H7 (cell line): ENCODE measurements around the gene ATP8A2. TPM values are rescaled to one million over a fixed set of nuclear protein-coding genes. Genes with fewer than 3 reads are reported as not detected.
"Not testable (repeated sequence)": the region's sequence is repeated elsewhere in the genome, so short reads cannot be mapped to it uniquely, and the experiment has no call there.

Experiments used
- DNase-seq: peaks from one replicate; pipeline ENCODE4 v3.0.0; 2012
- H3K27me3 ChIP-seq: 2 replicates; pipeline ENCODE4 v1.6.0; 2011; ENCODE audit warnings: mild to moderate bottlenecking, low read length; ENCODE audit not compliant: control insufficient read depth, insufficient read depth
- H3K36me3 ChIP-seq: replicated peaks from 2 replicates; pipeline ENCODE4 v1.5.1; 2011; ENCODE audit warnings: low read length; ENCODE audit not compliant: control insufficient read depth, insufficient read depth
- H3K4me3 ChIP-seq: 2 replicates; pipeline ENCODE4 v1.5.1; 2011; ENCODE audit warnings: low read depth, mild to moderate bottlenecking, control low read depth, low read length, moderate library complexity; ENCODE audit not compliant: insufficient read depth
- total RNA-seq: library from RNA; depleted of rRNA; stranded (reverse); fragments of >200 nt; shearing (Covaris generic); gene quantifications from 2 replicates; pipeline ENCODE4 v1.2.3, GENCODE V29; 2014

ATP8A2 gene
- total RNA-seq, 1 experiment from 2014 or later = 0.38 TPM

GRCh38 chr13:25930653-25931052, 558.9 kb downstream of the ATP8A2 start:
- Histone ChIP-seq H3K36me3 (no peaks in the 10 kb centered on the region), H3K27me3 (no peaks in the 10 kb centered on the region), H3K4me3 (no peak overlapping the region)
- no peak for DNase-seq

DNA sequence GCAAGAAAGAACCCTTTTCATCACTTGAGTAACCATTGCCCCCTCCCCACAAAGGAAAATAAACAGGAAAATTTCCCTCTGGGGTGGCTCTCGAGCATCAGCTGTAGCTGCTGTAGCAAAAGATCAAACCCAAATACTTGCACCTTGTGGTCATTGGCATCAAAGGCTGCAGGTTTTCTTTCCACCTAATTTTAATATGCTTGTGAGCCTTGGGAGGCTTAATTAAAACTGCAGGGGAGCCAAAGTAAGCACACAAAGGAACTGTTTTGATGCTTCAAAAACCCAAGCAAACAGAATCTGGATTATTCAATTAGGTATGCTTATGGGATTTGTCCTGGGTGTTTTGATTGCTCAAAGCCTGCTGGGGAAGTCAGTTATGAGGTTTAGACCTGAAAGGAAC, 560.6 kb downstream of the ATP8A2 start:
- no peak for DNase-seq
- Histone ChIP-seq H3K36me3 (no peaks in the 10 kb centered on the region), H3K4me3 (no peak overlapping the region)

DNA sequence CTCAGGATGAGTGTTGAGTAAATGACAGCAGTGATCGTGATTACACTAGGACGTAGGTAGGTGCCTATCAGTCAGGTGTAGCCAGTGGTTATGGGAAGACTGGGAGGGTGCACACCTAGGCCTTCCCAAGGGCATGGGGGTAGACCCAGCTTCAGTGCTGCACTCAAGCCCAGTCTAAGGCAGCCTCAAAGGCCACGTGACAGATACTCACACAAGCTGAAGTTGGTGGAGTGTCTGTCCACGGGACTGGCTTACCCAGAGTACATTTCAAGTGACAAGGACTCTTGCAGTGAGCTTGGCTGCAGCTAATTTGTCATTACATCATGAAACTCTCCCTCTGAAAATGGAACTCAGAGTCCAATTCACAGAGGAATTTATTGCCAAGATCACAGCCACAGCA, 561.7 kb downstream of the ATP8A2 start:
- Histone ChIP-seq H3K4me3 (no peak overlapping the region), H3K36me3 (no peaks in the 10 kb centered on the region), H3K27me3 (no peaks in the 10 kb centered on the region)
- no peak for DNase-seq

More for the DNA sequence above, 560.6 kb downstream of the ATP8A2 start:
- H3K27me3 ChIP-seq = no peaks in the 10 kb centered on the region

DNA sequence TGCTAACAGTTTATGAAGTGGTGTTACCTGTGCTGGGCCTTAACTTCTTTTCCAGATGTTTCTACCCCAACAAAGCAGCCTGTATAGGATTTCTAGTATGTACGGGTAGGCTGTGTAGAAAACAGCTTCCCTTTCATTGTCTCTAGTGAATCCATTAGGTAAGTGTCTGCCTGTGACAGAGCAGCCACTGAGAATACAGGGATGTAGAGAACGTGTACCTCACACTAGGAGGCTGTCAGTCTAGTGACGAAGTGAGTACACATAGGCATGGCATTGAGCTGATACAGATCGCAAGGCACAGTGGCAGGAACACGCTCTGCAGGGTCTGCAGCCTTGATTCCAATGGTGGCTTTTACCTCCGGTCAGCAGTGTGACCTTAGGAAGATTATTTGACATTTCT, 562.4 kb downstream of the ATP8A2 start:
- H3K4me3 ChIP-seq = no peak overlapping the region
- DNase-seq = no peak
- H3K27me3 ChIP-seq = no peaks in the 10 kb centered on the region

GRCh38 chr13:25939961-25940687, 568.4 kb downstream of the ATP8A2 start:
- no peaks in the 10 kb centered on the region for H3K36me3 ChIP-seq
- no peak for DNase-seq
- no peak overlapping the region for H3K4me3 ChIP-seq
- H3K27me3 ChIP-seq = peaks cover 1% of the 10 kb centered on the region; the same call in 1 of the 2 replicates

More for the DNA sequence above, 562.4 kb downstream of the ATP8A2 start:
- H3K36me3 ChIP-seq = no peaks in the 10 kb centered on the region

- no peak overlapping the region for H3K4me3 ChIP-seq
- no peaks in the 10 kb centered on the region for H3K36me3 ChIP-seq
- H3K27me3 ChIP-seq = peaks cover 1% of the 10 kb centered on the region; the same call in 1 of the 2 replicates
- no peak for DNase-seq
Observed at GRCh38 chr13:25943081-25943480, 571.3 kb downstream of the ATP8A2 start.

DNA sequence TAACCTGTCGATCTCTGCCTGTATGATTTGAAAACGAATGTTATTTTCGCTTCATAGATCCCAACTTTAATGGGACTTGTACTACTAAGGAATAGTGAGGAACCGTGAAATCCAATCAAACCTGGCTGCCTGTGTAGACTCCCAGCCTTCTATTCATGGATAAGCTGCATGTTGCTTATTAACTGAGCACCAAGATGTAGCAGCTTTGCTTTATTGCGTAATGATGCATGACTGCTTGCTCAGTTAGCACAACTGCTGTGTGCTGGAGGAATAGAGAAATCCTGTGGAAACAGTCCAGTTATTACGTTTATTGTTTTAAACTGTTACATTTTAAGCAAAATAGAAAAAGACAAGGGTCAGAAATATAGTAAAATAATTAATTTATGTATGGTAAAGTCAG, 571.9 kb downstream of the ATP8A2 start:
- H3K36me3 ChIP-seq = no peaks in the 10 kb centered on the region
- DNase-seq = no peak
- H3K4me3 ChIP-seq = no peak overlapping the region
- peaks cover 1% of the 10 kb centered on the region; the same call in 1 of the 2 replicates for H3K27me3 ChIP-seq

DNA sequence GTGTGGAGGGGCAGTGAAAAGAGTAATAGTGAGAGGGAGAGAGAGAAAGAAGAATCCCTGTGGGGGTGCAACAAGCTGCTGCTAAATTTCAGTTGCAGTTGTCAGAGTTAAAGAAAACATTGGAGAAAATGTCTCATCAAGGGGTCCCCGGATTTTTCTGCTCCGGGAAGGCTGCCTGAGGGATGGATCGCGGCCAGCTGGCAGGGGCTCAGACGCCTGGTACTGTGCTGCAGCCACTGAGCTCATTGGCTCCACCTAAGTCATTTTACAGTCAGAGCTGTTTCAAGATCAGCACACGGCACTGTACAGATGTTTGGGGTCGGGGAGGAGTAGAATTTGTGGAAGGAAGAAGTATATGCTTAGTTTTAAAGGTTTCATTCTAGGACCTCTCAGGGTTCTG, 573.8 kb downstream of the ATP8A2 start:
- DNase-seq = no peak
- Histone ChIP-seq H3K4me3 (no peak overlapping the region), H3K27me3 (peaks cover 1% of the 10 kb centered on the region; the same call in 1 of the 2 replicates), H3K36me3 (no peaks in the 10 kb centered on the region)

GRCh38 chr13:25946321-25946720, 574.5 kb downstream of the ATP8A2 start:
- no peak for DNase-seq
- no peak overlapping the region for H3K4me3 ChIP-seq

GRCh38 chr13:25948910-25949309, 577.1 kb downstream of the ATP8A2 start:
- DNase-seq = no peak
- Histone ChIP-seq H3K36me3 (no peaks in the 10 kb centered on the region), H3K27me3 (no peaks in the 10 kb centered on the region), H3K4me3 (no peak overlapping the region)

More at GRCh38 chr13:25946321-25946720, 574.5 kb downstream of the ATP8A2 start:
- Histone ChIP-seq H3K27me3 (no peaks in the 10 kb centered on the region), H3K36me3 (no peaks in the 10 kb centered on the region)

- DNase-seq = no peak
- no peaks in the 10 kb centered on the region for H3K27me3 ChIP-seq
- H3K36me3 ChIP-seq = no peaks in the 10 kb centered on the region
- H3K4me3 ChIP-seq = no peak overlapping the region
Observed at GRCh38 chr13:25951831-25952230, 580.1 kb downstream of the ATP8A2 start.

- H3K4me3 ChIP-seq, H3K36me3 ChIP-seq, H3K27me3 ChIP-seq, DNase-seq: not testable (repeated sequence)
Observed at GRCh38 chr13:25954080-25954479, 582.3 kb downstream of the ATP8A2 start.

- DNase-seq, H3K36me3 ChIP-seq, H3K27me3 ChIP-seq, H3K4me3 ChIP-seq: not testable (repeated sequence)
Observed at GRCh38 chr13:25954943-25955342, 583.2 kb downstream of the ATP8A2 start.

- no peak overlapping the region for H3K4me3 ChIP-seq
- no peaks in the 10 kb centered on the region for H3K27me3 ChIP-seq
Observed at GRCh38 chr13:25958986-25959385, 587.2 kb downstream of the ATP8A2 start.

DNA sequence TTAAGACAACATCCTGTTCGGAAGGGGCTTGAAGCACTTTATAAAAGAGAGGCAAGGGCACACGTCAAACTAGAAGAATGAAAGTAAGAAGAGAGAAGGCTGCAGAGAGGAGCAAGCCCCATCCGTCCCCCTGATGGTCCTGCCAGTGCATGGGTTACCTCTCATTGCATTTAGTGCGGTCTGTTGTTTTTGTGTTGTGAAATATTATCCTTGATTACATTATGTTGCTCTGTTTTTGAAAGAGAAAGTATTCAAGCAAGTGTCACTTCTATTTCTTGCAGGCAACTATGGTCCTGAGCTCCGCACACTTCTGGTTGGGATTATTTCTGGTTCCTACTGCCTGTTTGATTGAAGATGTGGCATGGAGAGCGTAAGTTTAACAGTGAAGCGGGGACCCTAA, 589.5 kb downstream of the ATP8A2 start:
- Histone ChIP-seq H3K4me3 (no peak overlapping the region), H3K36me3 (no peaks in the 10 kb centered on the region), H3K27me3 (no peaks in the 10 kb centered on the region)
- DNase-seq = no peak

More at GRCh38 chr13:25958986-25959385, 587.2 kb downstream of the ATP8A2 start:
- H3K36me3 ChIP-seq = no peaks in the 10 kb centered on the region
- no peak for DNase-seq
